GM19395 (cell line): ENCODE measurements around the gene RHOU.

Experiments
- ATAC-seq: cut with Tn5 transposase; IDR thresholded peaks from one replicate; pipeline ENCODE4 v1.9.1; 2021; ENCODE audit warnings: mild to moderate bottlenecking, moderate library complexity; ENCODE audit not compliant: unreplicated experiment

Gene RHOU

DNA sequence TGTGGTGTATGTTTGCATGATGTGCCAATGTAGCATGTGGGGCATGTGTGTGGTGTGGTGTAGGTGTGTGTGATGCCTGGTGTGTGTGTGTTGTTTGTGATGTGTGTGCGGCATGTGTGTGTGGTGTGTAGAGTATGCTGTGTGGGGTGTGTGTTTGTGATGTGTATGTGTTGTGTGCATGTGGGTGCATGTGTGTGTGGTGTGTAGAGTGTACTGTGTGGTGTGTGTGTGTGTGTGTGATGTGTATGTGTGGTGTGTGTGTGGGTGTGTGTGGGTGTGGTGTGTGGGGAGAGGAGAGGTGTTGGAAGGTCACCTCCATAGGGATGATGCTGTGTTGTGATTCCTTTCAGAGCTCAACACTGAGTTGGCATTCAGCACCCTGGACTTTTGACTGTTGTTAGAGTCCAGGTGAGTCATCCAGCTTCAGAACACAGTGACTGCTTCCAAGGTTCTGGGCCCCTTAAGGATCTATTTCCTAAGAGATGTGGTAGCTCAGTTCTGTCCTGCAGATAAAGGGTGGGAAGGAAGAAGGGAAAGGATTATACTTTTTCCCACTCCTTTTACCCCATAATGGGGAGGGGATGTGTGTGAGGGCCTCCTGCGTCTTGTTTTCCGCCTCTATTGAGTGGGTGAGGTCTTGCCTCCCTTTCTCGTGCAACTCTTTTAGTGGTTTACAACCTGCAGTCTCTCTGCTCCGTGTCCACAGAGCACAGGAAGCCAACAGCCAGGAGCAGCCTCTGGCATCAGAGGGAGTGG lies 47.6 kb downstream of the RHOU start:
- ATAC-seq = no peak

DNA sequence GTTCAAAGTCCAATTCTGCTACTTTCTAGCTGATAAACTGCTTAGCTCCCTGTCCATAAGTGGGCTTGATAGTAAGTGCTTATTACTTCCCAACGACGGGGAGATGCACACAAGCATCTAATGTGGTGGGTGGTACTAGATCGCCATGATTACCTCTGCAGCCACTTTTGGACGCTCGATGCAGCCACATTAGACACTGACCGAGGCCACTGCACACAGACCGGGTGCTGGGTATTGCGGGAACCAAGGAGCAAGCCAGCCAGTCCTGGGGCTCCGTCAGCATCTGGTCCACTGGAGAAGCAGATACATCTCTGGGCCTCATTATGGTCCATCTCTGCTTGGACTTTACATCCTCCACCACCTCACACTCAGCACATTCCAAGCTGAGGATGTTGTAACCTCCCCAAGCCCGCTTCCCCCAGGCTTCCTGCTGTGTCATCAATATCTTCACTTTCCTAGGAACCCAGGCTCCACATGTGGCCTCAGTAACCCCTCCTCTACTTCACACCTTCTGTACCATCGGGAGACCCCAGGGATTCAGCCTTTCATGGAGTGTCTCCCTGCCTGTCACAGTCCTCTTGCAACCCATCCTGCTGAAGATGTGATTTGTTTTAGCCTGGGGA lies 48.2 kb downstream of the RHOU start:
- ATAC-seq = no peak

DNA sequence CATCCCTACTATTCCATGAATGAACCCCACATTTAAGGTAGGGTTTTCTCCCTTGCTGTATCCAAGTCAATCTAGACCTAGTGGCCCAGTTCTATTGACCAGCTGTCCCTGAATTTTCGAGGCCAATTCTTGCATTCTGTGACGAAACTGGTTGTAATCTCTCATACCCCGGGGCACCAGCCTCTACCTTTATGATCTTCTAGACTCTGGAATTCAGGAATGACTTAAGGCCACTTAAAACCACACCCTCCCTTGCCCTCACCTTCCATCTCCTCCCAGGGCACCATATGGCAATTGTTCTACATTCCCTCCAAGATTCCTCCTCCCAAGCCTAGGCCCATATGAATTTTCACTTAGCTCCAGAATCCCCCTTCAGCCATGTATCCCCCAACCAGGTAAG lies 48.9 kb downstream of the RHOU start:
- no peak for ATAC-seq

DNA sequence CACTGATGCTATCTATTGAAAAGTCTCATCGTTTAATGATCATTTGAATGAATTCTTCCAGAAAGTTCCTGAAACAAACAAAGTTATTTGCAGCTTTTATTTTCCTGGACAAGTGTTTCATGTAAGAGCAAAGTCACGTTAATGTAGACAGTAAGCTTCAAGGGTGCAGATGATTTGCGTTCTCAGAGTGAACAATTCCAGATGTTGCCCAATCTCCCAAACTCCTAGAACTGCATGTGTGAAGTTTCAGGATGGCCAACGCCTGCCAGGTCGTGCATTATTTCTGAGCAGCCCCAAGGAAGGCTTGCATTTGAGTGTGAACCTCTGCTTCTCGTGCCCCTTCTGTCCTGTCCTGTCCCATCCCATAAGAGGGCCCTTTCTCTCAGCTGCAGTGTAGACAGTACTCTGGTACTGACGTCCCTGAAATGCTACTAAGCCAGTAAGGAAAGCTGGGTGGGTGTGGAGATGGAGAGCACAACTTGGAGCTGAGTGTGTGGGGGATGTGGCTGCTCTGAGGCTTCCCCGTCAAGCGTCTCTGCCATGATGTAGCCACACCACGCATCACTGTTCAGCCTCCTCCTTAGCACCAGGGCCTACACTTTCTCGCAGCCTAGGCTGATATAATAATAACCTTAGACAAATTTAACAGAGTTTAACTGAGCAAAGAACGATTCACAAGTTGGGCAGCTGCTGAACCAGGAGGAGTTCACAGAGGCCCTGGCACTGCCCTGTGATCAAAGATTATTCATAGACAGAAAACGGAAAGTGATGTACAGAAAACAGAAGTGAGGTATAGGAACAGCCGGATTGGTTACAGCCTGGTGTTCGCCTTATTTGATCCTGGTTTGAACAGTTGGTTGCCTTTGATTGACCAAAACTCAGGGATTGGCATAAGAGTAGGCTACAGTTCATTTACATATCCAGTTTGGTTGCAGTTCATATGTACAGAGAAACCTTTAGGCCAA lies 50.4 kb downstream of the RHOU start:
- no peak for ATAC-seq

DNA sequence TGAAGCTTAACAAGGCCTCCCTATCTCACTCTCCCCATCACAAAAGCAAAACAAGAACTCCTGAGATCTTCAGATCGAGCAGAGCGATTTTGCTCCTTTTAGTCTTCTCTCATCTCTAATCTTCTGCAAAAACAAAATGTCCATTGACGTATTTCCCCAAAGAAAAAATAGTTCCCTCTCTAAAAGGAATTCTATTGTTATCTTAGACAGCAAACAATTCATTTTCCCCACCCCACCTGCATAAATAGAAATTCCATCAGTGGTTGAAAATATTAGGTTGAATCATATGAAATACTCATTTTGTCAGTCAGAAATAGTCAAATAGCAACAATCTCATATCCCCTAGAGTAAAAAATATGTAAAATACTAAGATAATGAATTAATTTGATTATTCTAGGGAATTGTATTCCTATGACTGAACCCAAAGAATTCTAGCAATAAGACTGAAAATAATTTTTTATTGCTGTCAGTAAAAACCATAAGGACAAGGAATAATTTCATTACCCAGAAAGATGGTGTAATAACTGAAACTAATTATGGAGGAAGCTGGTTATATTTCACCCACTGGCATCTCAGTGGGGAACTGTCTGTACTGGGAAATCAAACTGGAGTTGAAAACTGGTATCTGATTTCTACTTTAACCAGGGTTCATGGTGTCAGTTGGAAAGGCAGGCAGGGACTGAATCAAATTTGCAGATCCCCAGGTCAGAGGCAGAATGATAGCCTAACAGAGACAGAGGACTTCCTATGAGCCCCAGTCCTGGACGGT lies 51.3 kb downstream of the RHOU start:
- ATAC-seq = no peak

DNA sequence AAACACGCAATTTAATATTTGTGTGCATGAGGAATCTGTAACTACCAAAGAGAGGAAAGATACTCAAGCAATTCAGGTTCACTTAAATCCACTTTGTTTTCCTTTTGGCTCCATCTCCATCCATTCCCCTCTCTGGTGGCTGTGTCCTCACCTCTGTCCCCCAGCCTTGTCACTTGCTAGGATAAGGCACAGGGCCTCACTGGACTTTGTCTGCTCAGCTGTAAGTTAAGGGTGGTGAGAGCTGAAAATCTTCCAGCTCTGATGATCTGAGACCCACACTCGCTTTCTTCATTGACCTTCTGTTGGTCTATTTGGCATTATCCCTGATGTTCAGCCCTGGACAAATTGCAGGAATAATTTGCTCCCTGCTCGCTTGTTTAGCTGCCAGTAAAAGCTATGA lies 56.5 kb downstream of the RHOU start:
- no peak for ATAC-seq

DNA sequence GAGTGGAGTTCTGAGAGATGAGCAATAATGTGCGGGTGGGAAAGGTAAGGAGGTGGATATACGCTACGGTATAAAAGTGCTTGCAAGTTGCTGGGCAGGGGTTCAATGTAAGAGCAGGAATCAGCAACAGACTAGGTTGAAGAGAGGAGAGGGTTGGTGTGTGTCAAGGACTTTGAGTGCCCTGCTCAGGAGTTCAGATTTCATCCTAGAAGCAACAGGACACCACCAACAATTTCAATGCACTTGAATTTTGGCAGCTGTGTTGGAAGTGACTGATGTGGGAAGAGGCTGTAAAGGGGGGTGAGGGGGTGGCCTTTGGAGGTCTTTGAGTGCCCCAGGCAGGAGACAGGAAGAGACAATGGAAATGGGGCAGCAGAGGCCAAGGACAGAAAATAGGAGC lies 57.3 kb downstream of the RHOU start:
- ATAC-seq = no peak

DNA sequence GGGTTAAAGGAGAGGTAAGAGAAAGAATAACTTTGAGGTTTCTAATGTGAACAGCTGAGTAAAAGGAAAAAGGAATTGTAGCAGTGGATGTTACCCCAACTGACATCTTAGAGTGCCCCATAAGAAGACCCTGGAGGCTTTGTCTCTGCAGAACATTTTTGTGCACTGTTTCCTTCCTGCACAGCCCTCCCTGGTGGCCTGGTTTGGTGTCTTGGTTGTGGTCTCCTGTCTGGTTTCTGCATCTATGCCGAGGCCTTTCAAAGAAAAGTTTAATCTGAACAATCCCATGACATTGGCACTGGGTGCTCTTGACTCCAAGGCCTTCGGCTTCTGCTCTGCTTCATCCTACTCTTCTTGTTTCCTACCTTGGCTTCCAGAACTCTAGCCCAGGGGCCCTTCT lies 57.8 kb downstream of the RHOU start:
- no peak for ATAC-seq

DNA sequence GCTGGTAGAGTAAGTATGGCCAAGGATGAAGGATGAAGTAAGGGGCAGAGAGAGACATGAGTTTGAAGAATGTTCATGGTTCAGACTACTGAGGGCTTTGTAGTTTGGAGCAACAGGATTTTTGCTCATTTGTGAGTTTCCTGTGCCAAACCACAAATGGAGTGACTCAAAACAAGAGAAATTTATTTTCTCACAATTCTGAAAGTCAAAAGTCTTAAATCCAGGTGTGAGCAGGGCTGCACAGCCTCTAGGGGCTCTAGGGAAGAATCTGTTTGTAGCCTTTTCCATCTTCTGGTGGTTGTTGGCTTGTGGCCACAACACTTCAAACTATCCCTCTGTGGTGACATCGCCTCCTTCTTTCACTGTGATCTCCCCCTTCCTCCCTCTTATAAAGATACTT lies 58.9 kb downstream of the RHOU start:
- ATAC-seq = peak; percentile 78

DNA sequence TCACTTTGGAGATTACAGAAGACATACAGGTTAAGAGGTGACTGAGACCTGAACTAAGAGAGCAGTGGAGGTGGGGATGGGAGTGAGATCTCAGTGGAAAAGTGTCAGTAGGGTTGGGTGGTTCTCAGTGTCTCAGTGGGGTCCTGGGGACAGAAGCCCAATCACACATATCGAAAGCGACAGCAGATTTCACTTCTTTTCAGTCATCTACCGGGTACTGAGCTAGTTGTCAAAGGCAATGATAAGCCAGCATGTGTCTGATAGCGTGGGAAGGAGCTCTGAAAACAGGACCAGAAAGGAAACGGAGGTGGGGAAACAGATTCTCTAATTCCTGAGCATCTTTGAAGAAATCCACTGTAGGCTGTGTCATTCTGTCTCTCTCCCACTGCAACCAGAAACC lies 59.5 kb downstream of the RHOU start:
- peak; percentile 38 for ATAC-seq

DNA sequence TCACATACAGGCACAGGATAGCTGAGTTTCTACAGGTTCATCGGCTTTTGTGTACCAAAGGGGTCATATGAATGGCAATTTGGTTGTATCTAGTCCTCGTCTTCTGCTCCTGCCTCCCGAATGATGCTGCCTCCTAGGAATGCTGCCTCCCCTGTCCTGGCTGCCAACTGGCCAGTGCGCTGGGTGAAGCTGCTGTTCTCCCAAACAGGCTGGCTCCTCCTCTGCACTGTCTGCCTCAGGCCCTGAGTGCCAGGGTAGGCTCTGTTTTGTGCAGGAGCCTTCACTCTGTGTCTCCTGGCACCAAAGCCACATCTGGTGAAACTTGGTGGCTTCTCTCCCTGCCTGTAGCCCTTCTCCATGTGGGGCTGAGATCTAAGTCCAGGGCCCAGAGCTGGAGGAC lies 60.3 kb downstream of the RHOU start:
- no peak for ATAC-seq
